GM12878 (cell line): Measurements from ENCODE around the gene OR4C11. TPM values are rescaled to one million over a fixed set of nuclear protein-coding genes. Genes with fewer than 3 reads are reported as not detected.

Experiments
- ATAC-seq: fragments of 200-7000 bp; cut with Tn5 transposase; 3 replicates; pipeline ENCODE4 v1.9.1; 2020; ENCODE audit warnings: mild to moderate bottlenecking, moderate library complexity
- Bru-seq: library from RNA; stranded (reverse); fragments of 400-500 nt; gene quantifications from one replicate; lab custom pipeline; 2021; lab: Mats Ljungman, UMichigan
- BruChase-seq, 2 experiments: library from RNA; stranded (reverse); fragments of 400-500 nt; gene quantifications; one replicate each; lab custom pipeline; 2021; lab: Mats Ljungman, UMichigan
- BruUV-seq: library from RNA; stranded (reverse); fragments of 400-500 nt; replicated peaks from 2 replicates; lab custom pipeline; 2021; lab: Mats Ljungman, UMichigan
- CTCF ChIA-PET: fragments of 300-600 bp; sonication (Branson Sonifier 250); formaldehyde crosslinking; extraction: SDS; loops from one replicate; lab custom pipeline; 2021; ENCODE audit warnings: inconsistent platforms; lab: Yijun Ruan, JAX
- POLR2A ChIA-PET: fragments of 350-600 bp; formaldehyde crosslinking; extraction: SDS; loops from one replicate; lab custom pipeline; 2021; ENCODE audit warnings: inconsistent platforms; lab: Charles Lee
- RAD21 ChIA-PET: fragments of 300-600 bp; sonication (Branson Sonifier 250); formaldehyde crosslinking; loops from one replicate; lab custom pipeline; 2023; ENCODE audit warnings: antibody characterized with exemption; ENCODE audit not compliant: unreplicated experiment; lab: Charles Lee
- SMC1A ChIA-PET: fragments of 300-600 bp; sonication (Branson Sonifier 250); formaldehyde crosslinking; loops from one replicate; lab custom pipeline; 2023; ENCODE audit not compliant: unreplicated experiment, uncharacterized antibody; lab: Charles Lee
- DNase-seq: peaks from one replicate; pipeline ENCODE4 v3.0.0-alpha.2; 2011; ENCODE audit warnings: low read depth, low spot score
- FAIRE-seq: peaks from 3 replicates; lab custom pipeline; 2011; peaks lifted over from hg19 to GRCh38; lab: Jason Lieb, UNC
- H2AFZ ChIP-seq: 2 replicates; pipeline ENCODE4 v1.6.0; 2011; ENCODE audit warnings: low read depth, low read length, control low read depth; ENCODE audit not compliant: control insufficient read depth
- H3K27ac ChIP-seq: 2 replicates; pipeline ENCODE4 v1.5.1; 2011; ENCODE audit warnings: control low read depth; ENCODE audit not compliant: control insufficient read depth, insufficient read depth
- H3K27me3 ChIP-seq, 2 experiments: replicated peaks in 1 of 2; 2 replicates each; pipeline versions ENCODE4 v1.6.0 to v1.6.1; 2011; ENCODE audit warnings: low read length in 1 of 2; ENCODE audit not compliant: control insufficient read depth in 2 of 2, insufficient read depth in 2 of 2
- H3K36me3 ChIP-seq, 2 experiments: 2 replicates each; pipeline ENCODE4 v1.5.1; 2011; ENCODE audit warnings: low read length in 1 of 2; ENCODE audit not compliant: control insufficient read depth in 2 of 2, insufficient read depth in 2 of 2
- H3K4me1 ChIP-seq: 2 replicates; pipeline ENCODE4 v1.6.1; 2011; ENCODE audit warnings: mild to moderate bottlenecking, low read length, moderate library complexity, mixed read lengths; ENCODE audit not compliant: control insufficient read depth, insufficient read depth
- H3K4me2 ChIP-seq: 2 replicates; pipeline ENCODE4 v1.6.0; 2011; ENCODE audit warnings: control low read depth; ENCODE audit not compliant: control insufficient read depth, insufficient read depth
- H3K4me3 ChIP-seq: fragments of 200-600 bp; sonication (generic); 2 replicates; pipeline ENCODE4 v1.5.1; 2016
- H3K79me2 ChIP-seq: 2 replicates; pipeline ENCODE4 v1.6.0; 2011; ENCODE audit warnings: low read length; ENCODE audit not compliant: control insufficient read depth, insufficient read depth
- H3K9ac ChIP-seq: 2 replicates; pipeline ENCODE4 v1.8.0; 2011; ENCODE audit warnings: low read length, control low read depth, mixed read lengths; ENCODE audit not compliant: control insufficient read depth, insufficient read depth
- H3K9me3 ChIP-seq: replicated peaks from 3 replicates; pipeline ENCODE4 v1.5.1; 2011; ENCODE audit warnings: mild to moderate bottlenecking, low read length; ENCODE audit not compliant: control insufficient read depth, insufficient read depth
- H4K20me1 ChIP-seq: 2 replicates; pipeline ENCODE4 v1.6.0; 2011; ENCODE audit not compliant: control insufficient read depth, insufficient read depth
- BMI1 ChIP-seq: fragments of 450-650 bp; IDR thresholded peaks from 2 replicates; pipeline ENCODE4 v1.6.1; 2016; ENCODE audit warnings: mild to moderate bottlenecking, moderate library complexity, borderline replicate concordance
- GATAD2B ChIP-seq: fragments of 450-650 bp; conservative IDR thresholded peaks from 2 replicates; pipeline ENCODE4 v1.6.1; 2017; ENCODE audit warnings: low read depth, mild to moderate bottlenecking, moderate library complexity
- MLLT1 ChIP-seq: fragments of 450-650 bp; IDR thresholded peaks from 2 replicates; pipeline ENCODE4 v1.6.1; 2016; ENCODE audit warnings: mild to moderate bottlenecking
- NRF1 ChIP-seq: conservative IDR thresholded peaks from 2 replicates; pipeline ENCODE4 v1.6.1; 2011; ENCODE audit warnings: mild to moderate bottlenecking, low read depth, low read length, improper control_type of control experiment
- PML ChIP-seq: IDR thresholded peaks from 2 replicates; pipeline ENCODE4 v1.6.1; 2012; ENCODE audit warnings: low read length, inconsistent platforms
- SMC3 ChIP-seq: IDR thresholded peaks from 2 replicates; pipeline ENCODE4 v1.6.1; 2011; ENCODE audit warnings: low read length, improper control_type of control experiment, borderline replicate concordance
- SPI1 ChIP-seq: IDR thresholded peaks from 2 replicates; pipeline ENCODE4 v1.6.1; 2011; ENCODE audit warnings: low read depth, mild to moderate bottlenecking, low read length, moderate library complexity, borderline replicate concordance; ENCODE audit not compliant: insufficient read depth
- SREBF1 ChIP-seq: IDR thresholded peaks from 2 replicates; pipeline ENCODE4 v1.6.1; 2012; ENCODE audit warnings: mild to moderate bottlenecking, low read length
- ZNF687 ChIP-seq: fragments of 450-650 bp; IDR thresholded peaks from 2 replicates; pipeline ENCODE4 v1.6.1; 2017; ENCODE audit warnings: mild to moderate bottlenecking, moderate library complexity
- ZSCAN29 ChIP-seq: fragments of 450-650 bp; IDR thresholded peaks from 2 replicates; pipeline ENCODE4 v1.6.1; 2017; ENCODE audit warnings: mild to moderate bottlenecking, moderate library complexity
- WGBS: methylation state at CpG from one replicate; pipeline ENCODE4 v1.1.6; 2016; ENCODE audit warnings: low lambda C conversion rate; ENCODE audit not compliant: insufficient replicate concordance, insufficient coverage; ENCODE audit errors: missing lambda C conversion rate; 5-methylcytosine and 5-hydroxymethylcytosine counted together
- in situ Hi-C: fragments of 300-500 bp; cut with MboI; formaldehyde crosslinking; loops from 9 replicates; pipeline ENCODE4 v1.14.3; 2018; ENCODE audit warnings: mixed read lengths
- intact Hi-C: fragments of 100-400 bp; cut with micrococcal nuclease; formaldehyde crosslinking; loops from one replicate; pipeline ENCODE4 v1.14.2; 2022; ENCODE audit not compliant: unreplicated experiment
- long read RNA-seq, 2 experiments: library from polyadenylated mRNA; unstranded; transcript quantifications; one replicate each; pipeline ENCODE4 v2.0.0, GENCODE V29; 2019 to 2020
- polyA minus RNA-seq, 3 experiments: library from RNA; depleted of rRNA, polyadenylated mRNA; stranded (reverse); fragments of >200 nt; gene quantifications; 2 replicates each; pipeline ENCODE4 v1.2.3, GENCODE V29; 2011
- polyA plus RNA-seq, 11 experiments: library from polyadenylated mRNA; depleted of rRNA in 4 of 11; unstranded in 6 of 11; stranded (reverse) in 5 of 11; fragments of >200 nt; fragmentation: Nextera tagmentation in 4 of 11; fragmentation: Illumina TruSeq in 1 of 11; extraction: Ambion mirVana in 4 of 11; extraction: Trizol in 1 of 11; gene quantifications; 1 replicate in 1 of 11; 2 replicates in 10 of 11; pipeline versions ENCODE4 v1.2.1 to v1.2.3, GENCODE V29; 2011 to 2016; ENCODE audit warnings: inconsistent platforms in 2 of 11, missing spikeins in 2 of 11, low read depth in 1 of 11
- total RNA-seq, 4 experiments: library from RNA; depleted of rRNA in 3 of 4; stranded (reverse); fragments of >200 nt in 3 of 4; fragmentation: Illumina TruSeq in 1 of 4; extraction: Trizol in 1 of 4; gene quantifications; 2 replicates each; pipeline versions ENCODE4 v1.2.1 to v1.2.3, GENCODE V29; 2013 to 2021
- TF ChIP-seq, protein P1 (sequence below): fragments of 450-650 bp; formaldehyde crosslinking; IDR thresholded peaks from 2 replicates; pipeline ENCODE4 v1.5.0; 2022; ENCODE audit warnings: mild to moderate bottlenecking, missing genetic modification characterization

The OR4C11 gene
- not detected in 2 replicates for total RNA-seq (2013; cell fraction: nucleolus; rRNA removed)
- total RNA-seq (2014; rRNA removed) (not detected in 2 replicates), total RNA-seq (2014; rRNA removed; fragmentation: Illumina TruSeq; extraction: Trizol) (not detected in 2 replicates), total RNA-seq (2021) (not detected in 2 replicates), polyA plus RNA-seq (2011; rRNA removed) (not detected in 2 replicates), polyA plus RNA-seq (2014; fragmentation: Illumina TruSeq; extraction: Trizol) (not detected in 2 replicates), polyA plus RNA-seq (2014; fragmentation: Nextera tagmentation; extraction: Ambion mirVana) (not detected), polyA plus RNA-seq (2014; rRNA removed) (not detected in 2 replicates), polyA plus RNA-seq (2016; fragmentation: Nextera tagmentation; extraction: Ambion mirVana) (not detected), polyA minus RNA-seq (2011; rRNA and poly(A)+ RNA removed) (not detected in 2 replicates), Bru-seq, nascent RNA (not detected), BruChase-seq, experiment 1, labeled RNA remaining after a 6-hour chase (not detected), BruChase-seq, experiment 2, labeled RNA remaining after a 2-hour chase (not detected)
- not detected for polyA plus RNA-seq (2011; ENCODE audit: low read depth)
- polyA plus RNA-seq (2011; cell fraction: cytosol; rRNA removed): not detected in 2 replicates
- not detected in 2 replicates for polyA plus RNA-seq (2011; cell fraction: nucleus; rRNA removed)
- polyA plus RNA-seq (2012): not detected in 2 replicates
- polyA minus RNA-seq (2011; cell fraction: cytosol; rRNA and poly(A)+ RNA removed): not detected in 2 replicates
- not detected in 2 replicates for polyA minus RNA-seq (2011; cell fraction: nucleus; rRNA and poly(A)+ RNA removed)
- long read RNA-seq, experiment 1: 0 reads
- long read RNA-seq, experiment 2: 0 reads

DNA sequence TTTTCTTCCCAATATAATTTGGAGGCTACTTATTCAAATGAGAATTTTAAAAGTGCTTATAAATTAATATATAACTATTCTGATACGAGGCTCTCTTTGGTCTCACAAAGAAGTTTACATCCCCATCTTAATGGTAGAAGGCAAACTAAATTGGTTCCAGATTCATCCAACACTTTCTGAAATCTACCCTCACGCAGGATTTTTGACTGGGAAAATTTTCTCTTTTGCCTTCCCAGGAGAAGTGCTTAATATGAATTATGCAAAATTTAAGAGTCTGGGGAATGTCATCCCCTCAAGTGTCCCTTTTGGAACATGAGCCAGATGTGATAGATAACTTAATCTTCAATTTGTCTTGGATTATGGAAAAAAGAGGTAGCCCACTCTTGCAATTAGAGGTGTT lies at the start of gene OR4C11:
TSS of gene OR4C11 (minus strand) at position 101 of the 400 bp plus-strand sequence. CDS start 3,272 bp downstream, outside the sequence.
- FAIRE-seq (no peak), DNase-seq (no peak), ATAC-seq (no peak)
- no peak within 1 kb of the TSS for H3K27ac ChIP-seq
- TF ChIP-seq ZSCAN29: no peak
- no peak for TF ChIP-seq BMI1
- no peak for TF ChIP-seq SREBF1
- no peak for TF ChIP-seq ZNF687
- no peak for TF ChIP-seq SMC3
- TF ChIP-seq MLLT1: no peak
- no peak for TF ChIP-seq SPI1
- no peak for TF ChIP-seq PML
- TF ChIP-seq NRF1: no peak
- TF ChIP-seq, protein P1, sequence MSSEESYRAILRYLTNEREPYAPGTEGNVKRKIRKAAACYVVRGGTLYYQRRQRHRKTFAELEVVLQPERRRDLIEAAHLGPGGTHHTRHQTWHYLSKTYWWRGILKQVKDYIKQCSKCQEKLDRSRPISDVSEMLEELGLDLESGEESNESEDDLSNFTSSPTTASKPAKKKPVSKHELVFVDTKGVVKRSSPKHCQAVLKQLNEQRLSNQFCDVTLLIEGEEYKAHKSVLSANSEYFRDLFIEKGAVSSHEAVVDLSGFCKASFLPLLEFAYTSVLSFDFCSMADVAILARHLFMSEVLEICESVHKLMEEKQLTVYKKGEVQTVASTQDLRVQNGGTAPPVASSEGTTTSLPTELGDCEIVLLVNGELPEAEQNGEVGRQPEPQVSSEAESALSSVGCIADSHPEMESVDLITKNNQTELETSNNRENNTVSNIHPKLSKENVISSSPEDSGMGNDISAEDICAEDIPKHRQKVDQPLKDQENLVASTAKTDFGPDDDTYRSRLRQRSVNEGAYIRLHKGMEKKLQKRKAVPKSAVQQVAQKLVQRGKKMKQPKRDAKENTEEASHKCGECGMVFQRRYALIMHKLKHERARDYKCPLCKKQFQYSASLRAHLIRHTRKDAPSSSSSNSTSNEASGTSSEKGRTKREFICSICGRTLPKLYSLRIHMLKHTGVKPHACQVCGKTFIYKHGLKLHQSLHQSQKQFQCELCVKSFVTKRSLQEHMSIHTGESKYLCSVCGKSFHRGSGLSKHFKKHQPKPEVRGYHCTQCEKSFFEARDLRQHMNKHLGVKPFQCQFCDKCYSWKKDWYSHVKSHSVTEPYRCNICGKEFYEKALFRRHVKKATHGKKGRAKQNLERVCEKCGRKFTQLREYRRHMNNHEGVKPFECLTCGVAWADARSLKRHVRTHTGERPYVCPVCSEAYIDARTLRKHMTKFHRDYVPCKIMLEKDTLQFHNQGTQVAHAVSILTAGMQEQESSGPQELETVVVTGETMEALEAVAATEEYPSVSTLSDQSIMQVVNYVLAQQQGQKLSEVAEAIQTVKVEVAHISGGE (CRISPR knock-in tag): no peak
- no peak for TF ChIP-seq GATAD2B
- SMC1A ChIA-PET: no interaction called here
- no peaks in the 10 kb centered on the region for H3K36me3 ChIP-seq
- H3K27me3 ChIP-seq: no peaks in the 10 kb centered on the region
- no peak within 1 kb of the TSS for H3K4me3 ChIP-seq
- in situ Hi-C loops (no loop called here), intact Hi-C loops (no loop called here)
- no peaks in the 10 kb centered on the region for H3K79me2 ChIP-seq
- H3K4me2 ChIP-seq: no peak within 1 kb of the TSS
- no peaks in the 10 kb centered on the region for H3K4me1 ChIP-seq
- H2AFZ ChIP-seq: no peak within 1 kb of the TSS
- no TSS peak for BruUV-seq
- POLR2A ChIA-PET: no interaction called here
- H3K9ac ChIP-seq: no peak within 1 kb of the TSS
- no peaks in the 10 kb centered on the region for H3K9me3 ChIP-seq
- CTCF ChIA-PET: no interaction called here
- no peaks in the 10 kb centered on the region for H4K20me1 ChIP-seq
- RAD21 ChIA-PET: no interaction called here
- 0% methylated on average over 2 of the region's 2 CpGs for WGBS
